IMR-90 (cell line): ENCODE results near the gene ZDHHC8. TPM values are rescaled to one million over a fixed set of nuclear protein-coding genes. Genes with fewer than 3 reads are reported as not detected.

Experiments used
- ATAC-seq: fragments of 200-7000 bp; cut with Tn5 transposase; 2 replicates; pipeline ENCODE4 v1.9.1; 2020; ENCODE audit warnings: low read depth, mild to moderate bottlenecking, moderate library complexity
- BruUV-seq: library from RNA; stranded (reverse); fragments of 400-500 nt; replicated peaks from 2 replicates; lab custom pipeline; 2021; lab: Mats Ljungman, UMichigan
- CTCF ChIA-PET: fragments of 300-600 bp; formaldehyde crosslinking; extraction: SDS; loops from one replicate; lab custom pipeline; 2021; ENCODE audit warnings: antibody characterized with exemption; lab: Yijun Ruan, JAX
- POLR2A ChIA-PET: fragments of 300-600 bp; sonication (Branson Sonifier 250); formaldehyde crosslinking; loops from one replicate; lab custom pipeline; 2022; ENCODE audit warnings: antibody characterized with exemption; ENCODE audit not compliant: unreplicated experiment; lab: Charles Lee
- DNase-seq: peaks from one replicate; pipeline ENCODE4 v3.0.0; 2013
- H2AFZ ChIP-seq: replicated peaks from 2 replicates; pipeline ENCODE3; 2013; ENCODE audit warnings: low read length, mild to moderate bottlenecking; ENCODE audit not compliant: poor library complexity
- H2AK5ac ChIP-seq: 2 replicates; pipeline ENCODE4 v1.6.1; 2013; ENCODE audit warnings: low read depth, low read length, inconsistent platforms
- H2AK9ac ChIP-seq: replicated peaks from 2 replicates; pipeline ENCODE3; 2013; ENCODE audit warnings: mild to moderate bottlenecking, low read depth, low read length, moderate library complexity; ENCODE audit not compliant: poor library complexity
- H2BK120ac ChIP-seq: 2 replicates; pipeline ENCODE4 v1.6.1; 2013; ENCODE audit warnings: low read depth, low read length, inconsistent platforms
- H2BK15ac ChIP-seq: 3 replicates; pipeline ENCODE4 v1.6.1; 2013; ENCODE audit warnings: low read depth, low read length, inconsistent platforms
- H2BK20ac ChIP-seq: 2 replicates; pipeline ENCODE4 v1.6.1; 2013; ENCODE audit warnings: low read depth, mild to moderate bottlenecking, inconsistent platforms, low read length, moderate library complexity
- H2BK5ac ChIP-seq: 2 replicates; pipeline ENCODE4 v1.6.1; 2013; ENCODE audit warnings: mild to moderate bottlenecking, low read depth, low read length, inconsistent platforms; ENCODE audit not compliant: poor library complexity, severe bottlenecking
- H3K14ac ChIP-seq: replicated peaks from 2 replicates; pipeline ENCODE4 v1.6.1; 2013; ENCODE audit warnings: low read depth, low read length, inconsistent platforms
- H3K18ac ChIP-seq: 2 replicates; pipeline ENCODE4 v1.6.1; 2013; ENCODE audit warnings: low read depth, low read length, control low read depth
- H3K23ac ChIP-seq: 2 replicates; pipeline ENCODE4 v1.6.1; 2013; ENCODE audit warnings: low read depth, low read length, inconsistent platforms
- H3K27ac ChIP-seq: 2 replicates; pipeline ENCODE4 v1.5.1; 2013; ENCODE audit warnings: mild to moderate bottlenecking, control low read depth, low read length; ENCODE audit not compliant: insufficient read depth
- H3K27me3 ChIP-seq: 2 replicates; pipeline ENCODE4 v1.6.1; 2013; ENCODE audit warnings: low read length; ENCODE audit not compliant: control insufficient read depth, insufficient read depth
- H3K36me3 ChIP-seq: 2 replicates; pipeline ENCODE4 v1.6.1; 2013; ENCODE audit warnings: low read length, mixed read lengths; ENCODE audit not compliant: control insufficient read depth, insufficient read depth
- H3K4ac ChIP-seq: 2 replicates; pipeline ENCODE4 v1.6.1; 2013; ENCODE audit warnings: low read depth, low read length, inconsistent platforms
- H3K4me1 ChIP-seq: 2 replicates; pipeline ENCODE4 v1.6.1; 2013; ENCODE audit warnings: low read length, mixed read lengths; ENCODE audit not compliant: control insufficient read depth, insufficient read depth
- H3K4me2 ChIP-seq: 2 replicates; pipeline ENCODE4 v1.6.1; 2013; ENCODE audit warnings: low read depth, mild to moderate bottlenecking, control low read depth, low read length, moderate library complexity
- H3K4me3 ChIP-seq: 2 replicates; pipeline ENCODE4 v1.5.1; 2013; ENCODE audit warnings: low read depth, mild to moderate bottlenecking, control low read depth, low read length, moderate library complexity; ENCODE audit not compliant: insufficient read depth
- H3K56ac ChIP-seq: 2 replicates; pipeline ENCODE4 v1.6.1; 2013; ENCODE audit warnings: low read length, inconsistent platforms; ENCODE audit not compliant: insufficient read depth; ENCODE audit errors: extremely low read depth
- H3K79me1 ChIP-seq, 2 experiments: 2 replicates each; pipeline ENCODE4 v1.6.1; 2013; ENCODE audit warnings: low read length in 2 of 2, inconsistent platforms in 1 of 2, low read depth in 1 of 2
- H3K9ac ChIP-seq: 2 replicates; pipeline ENCODE4 v1.6.1; 2013; ENCODE audit warnings: low read depth, low read length, control low read depth
- H3K9me1 ChIP-seq: 2 replicates; pipeline ENCODE4 v1.6.1; 2013; ENCODE audit warnings: low read length, inconsistent platforms; ENCODE audit not compliant: insufficient read depth
- H3K9me3 ChIP-seq: 2 replicates; pipeline ENCODE4 v1.6.1; 2013; ENCODE audit warnings: low read length; ENCODE audit not compliant: control insufficient read depth, insufficient read depth
- H4K20me1 ChIP-seq: 2 replicates; pipeline ENCODE4 v1.6.1; 2013; ENCODE audit warnings: low read length, inconsistent platforms; ENCODE audit not compliant: insufficient read depth
- H4K5ac ChIP-seq: 2 replicates; pipeline ENCODE4 v1.6.1; 2013; ENCODE audit warnings: mild to moderate bottlenecking, low read depth, low read length, control low read depth
- H4K8ac ChIP-seq, 2 experiments: 2 replicates each; pipeline ENCODE4 v1.6.1; 2013; ENCODE audit warnings: low read depth in 2 of 2, low read length in 2 of 2, control low read depth in 1 of 2, inconsistent platforms in 1 of 2
- H4K91ac ChIP-seq: 2 replicates; pipeline ENCODE4 v1.6.1; 2013; ENCODE audit warnings: low read depth, low read length, inconsistent platforms; ENCODE audit not compliant: insufficient read depth
- CEBPB ChIP-seq: IDR thresholded peaks from 2 replicates; pipeline ENCODE4 v1.6.1; 2012; ENCODE audit warnings: low read depth, low read length, improper control_type of control experiment
- CHD1 ChIP-seq: IDR thresholded peaks from 2 replicates; pipeline ENCODE4 v1.6.1; 2012; ENCODE audit warnings: low read depth, low read length, improper control_type of control experiment
- MAFK ChIP-seq: IDR thresholded peaks from 2 replicates; pipeline ENCODE4 v1.6.1; 2012; ENCODE audit warnings: low read depth, low read length, improper control_type of control experiment
- NFE2L2 ChIP-seq: fragments of 150-350 bp; IDR thresholded peaks from 2 replicates; pipeline ENCODE4 v1.6.1; 2016; ENCODE audit warnings: low read depth, mild to moderate bottlenecking, low read length
- RCOR1 ChIP-seq: IDR thresholded peaks from 2 replicates; pipeline ENCODE4 v1.6.1; 2012; ENCODE audit warnings: mild to moderate bottlenecking, low read length, improper control_type of control experiment; ENCODE audit not compliant: insufficient replicate concordance
- RFX5 ChIP-seq: IDR thresholded peaks from 2 replicates; pipeline ENCODE4 v1.8.0; 2012; ENCODE audit warnings: low read depth, mild to moderate bottlenecking, low read length, moderate library complexity
- WGBS, 2 experiments: methylation state at CpG; one replicate each; pipeline versions ENCODE4 v1.1.5 to v1.1.7; 2013; ENCODE audit warnings: missing lambda C conversion rate in 2 of 2; ENCODE audit not compliant: insufficient read length in 1 of 2; ENCODE audit errors: extremely low coverage in 2 of 2; 5-methylcytosine and 5-hydroxymethylcytosine counted together
- dilution Hi-C: fragments of 300-500 bp; cut with HindIII; formaldehyde crosslinking; loops from one replicate; pipeline ENCODE4 v1.14.3; 2018; ENCODE audit warnings: low sequenced_read_pairs; ENCODE audit not compliant: unreplicated experiment
- in situ Hi-C: fragments of 300-500 bp; cut with MboI; formaldehyde crosslinking; loops from 3 replicates; pipeline ENCODE4 v1.14.3; 2019; ENCODE audit warnings: low sequenced_read_pairs, inconsistent platforms, mixed read lengths
- intact Hi-C: fragments of 100-400 bp; cut with micrococcal nuclease; formaldehyde crosslinking; loops from 2 replicates; pipeline ENCODE4 v1.10.0; 2022
- polyA plus RNA-seq, 3 experiments: library from polyadenylated mRNA; depleted of rRNA; stranded (reverse); fragments of >200 nt; gene quantifications; 2 replicates each; pipeline ENCODE4 v1.2.3, GENCODE V29; 2012; ENCODE audit warnings: low replicate concordance in 1 of 3
- total RNA-seq: library from RNA; depleted of rRNA; stranded (reverse); fragments of >200 nt; gene quantifications from 2 replicates; pipeline ENCODE4 v1.2.3, GENCODE V29; 2012
- TF ChIP-seq, protein P1 (sequence below): fragments of 150-350 bp; IDR thresholded peaks from 2 replicates; pipeline ENCODE4 v1.6.1; 2017; ENCODE audit warnings: mild to moderate bottlenecking, antibody characterized with exemption, low read length, low read depth

Gene ZDHHC8
- total and polyA plus RNA-seq, 2 of the 4 experiments (the other 2 are of a cell fraction), result 2.5 to 72.6 TPM

DNA sequence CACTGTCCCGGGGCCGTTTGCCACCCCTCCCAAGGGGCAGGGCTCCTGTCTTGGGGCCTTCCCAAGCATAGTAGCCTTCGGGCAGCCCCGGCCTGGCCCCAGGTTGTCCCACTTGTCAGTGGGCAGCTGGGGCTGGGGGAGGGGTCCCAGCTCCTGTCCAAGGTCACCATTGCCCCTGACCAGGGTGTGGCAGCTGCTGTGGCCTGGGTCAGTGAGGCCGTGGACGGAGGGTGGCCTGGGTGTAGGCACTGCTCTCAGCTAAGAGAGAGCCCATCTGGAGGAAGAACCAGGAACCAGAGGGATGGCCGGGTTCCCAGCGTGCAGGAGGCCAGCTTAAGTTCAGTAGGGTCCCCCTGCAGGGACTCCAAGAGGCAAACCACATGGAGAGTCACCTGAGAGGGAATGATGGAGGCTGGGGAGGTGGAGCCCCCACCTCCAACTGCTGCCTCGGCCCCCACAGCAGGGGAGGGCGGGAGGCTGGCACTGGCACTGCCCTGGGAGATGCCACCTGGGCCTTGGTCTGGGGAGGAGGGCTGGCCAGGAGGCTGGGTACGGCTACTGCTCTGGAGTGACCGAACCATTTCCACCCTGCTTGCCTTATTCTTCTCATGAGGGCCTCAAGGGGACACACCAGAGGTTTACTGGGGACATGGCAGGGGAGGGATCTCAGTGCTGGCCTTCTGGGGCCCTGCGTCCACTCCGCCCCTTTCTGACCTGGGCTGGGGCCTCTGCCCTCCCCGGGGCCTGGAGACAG is 26.0 kb downstream of the ZDHHC8 start (continued):
- TF ChIP-seq CEBPB, result no peak
- TF ChIP-seq RFX5, result no peak

DNA sequence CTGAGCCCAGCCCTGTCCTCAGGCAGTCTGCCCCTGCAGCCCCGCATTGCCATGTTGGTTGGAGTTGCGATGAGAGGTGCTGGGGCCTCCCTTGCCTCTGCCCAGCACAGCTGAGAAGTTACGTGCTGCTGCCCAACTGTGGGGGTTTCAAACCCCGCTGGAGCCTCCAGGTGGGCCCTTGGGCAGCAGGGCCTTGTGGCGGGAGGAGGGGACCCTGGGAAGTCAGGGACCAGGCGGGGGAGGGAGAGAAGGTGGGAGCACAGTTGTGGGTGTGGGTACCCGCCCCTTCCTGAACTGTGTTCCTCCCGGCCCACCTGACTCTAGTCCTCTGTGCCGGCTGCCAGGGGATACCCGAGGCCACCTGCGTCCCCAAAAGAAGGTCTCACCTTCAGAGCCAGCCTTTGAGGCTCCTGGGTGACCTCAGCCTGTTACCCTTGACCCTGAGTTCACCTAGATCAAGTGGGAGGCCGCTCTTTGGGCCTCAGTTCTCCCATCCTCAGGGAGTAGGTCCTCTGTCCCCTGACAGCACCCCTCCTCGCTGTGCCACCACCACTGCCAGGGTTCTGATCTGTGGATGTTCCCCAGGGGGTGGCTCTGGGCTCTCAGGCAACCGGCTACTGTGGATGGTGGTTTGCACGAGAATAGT is 26.9 kb downstream of the ZDHHC8 start:
- H3K27ac ChIP-seq, result no peak overlapping the region
- peaks cover 11% of the 10 kb centered on the region; the same call in 1 of the 2 replicates for H4K20me1 ChIP-seq
- no peak for TF ChIP-seq NFE2L2
- TF ChIP-seq, protein P1, sequence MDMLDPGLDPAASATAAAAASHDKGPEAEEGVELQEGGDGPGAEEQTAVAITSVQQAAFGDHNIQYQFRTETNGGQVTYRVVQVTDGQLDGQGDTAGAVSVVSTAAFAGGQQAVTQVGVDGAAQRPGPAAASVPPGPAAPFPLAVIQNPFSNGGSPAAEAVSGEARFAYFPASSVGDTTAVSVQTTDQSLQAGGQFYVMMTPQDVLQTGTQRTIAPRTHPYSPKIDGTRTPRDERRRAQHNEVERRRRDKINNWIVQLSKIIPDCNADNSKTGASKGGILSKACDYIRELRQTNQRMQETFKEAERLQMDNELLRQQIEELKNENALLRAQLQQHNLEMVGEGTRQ, result no peak
- TF ChIP-seq CHD1, result no peak
- no peak for TF ChIP-seq MAFK
- no peak for TF ChIP-seq RFX5
- TF ChIP-seq RCOR1, result no peak
- intact Hi-C loops (loop anchor here (5.0 kb wide), 1 partner anchor 299 kb away; no protein-coding TSS in a partner anchor), dilution Hi-C loops (no loop called here), in situ Hi-C loops (loop anchor here (5.0 to 10.0 kb wide), 2 partner anchors 134 to 296 kb away; no protein-coding TSS in a partner anchor)
- no peaks in the 10 kb centered on the region for H3K79me1 ChIP-seq
- no peak for DNase-seq
- no peak overlapping the region for H2AK5ac ChIP-seq
- no peaks in the 10 kb centered on the region for H3K36me3 ChIP-seq
- no peak for ATAC-seq
- no peak overlapping the region for H4K91ac ChIP-seq
- no peak overlapping the region for H2BK20ac ChIP-seq
- no peak overlapping the region for H3K4me3 ChIP-seq
- no peak overlapping the region for H2AK9ac ChIP-seq
- no peak overlapping the region for H2BK120ac ChIP-seq
- no peak overlapping the region for H2BK5ac ChIP-seq
- no peak overlapping the region for H3K4me2 ChIP-seq
- H2AFZ ChIP-seq, result no peak overlapping the region
- POLR2A ChIA-PET, result no interaction called here
- no peak overlapping the region for H3K23ac ChIP-seq
- H2BK15ac ChIP-seq, result no peak overlapping the region
- no peaks in the 10 kb centered on the region for H3K9me3 ChIP-seq
- no peak overlapping the region for H4K8ac ChIP-seq
- H3K14ac ChIP-seq, result no peak overlapping the region
- peaks cover 6% of the 10 kb centered on the region for H3K4me1 ChIP-seq
- no peak overlapping the region for H3K9ac ChIP-seq
- H3K56ac ChIP-seq, result no peak overlapping the region
- CTCF ChIA-PET, result no interaction called here
- no peak overlapping the region for H3K18ac ChIP-seq
- no peak overlapping the region for H3K4ac ChIP-seq
- BruUV-seq, result no TSS peak
- WGBS, 2 experiments, result 52% methylated on average over 2 of the region's 15 CpGs; no CpG with 5 or more reads in 1 of the 2 experiments
- no peaks in the 10 kb centered on the region for H3K9me1 ChIP-seq
- peaks cover 13% of the 10 kb centered on the region for H3K27me3 ChIP-seq
- no peak overlapping the region for H4K5ac ChIP-seq
